Measurements from ENCODE around the gene ZKSCAN1.

ZKSCAN1 gene

DNA sequence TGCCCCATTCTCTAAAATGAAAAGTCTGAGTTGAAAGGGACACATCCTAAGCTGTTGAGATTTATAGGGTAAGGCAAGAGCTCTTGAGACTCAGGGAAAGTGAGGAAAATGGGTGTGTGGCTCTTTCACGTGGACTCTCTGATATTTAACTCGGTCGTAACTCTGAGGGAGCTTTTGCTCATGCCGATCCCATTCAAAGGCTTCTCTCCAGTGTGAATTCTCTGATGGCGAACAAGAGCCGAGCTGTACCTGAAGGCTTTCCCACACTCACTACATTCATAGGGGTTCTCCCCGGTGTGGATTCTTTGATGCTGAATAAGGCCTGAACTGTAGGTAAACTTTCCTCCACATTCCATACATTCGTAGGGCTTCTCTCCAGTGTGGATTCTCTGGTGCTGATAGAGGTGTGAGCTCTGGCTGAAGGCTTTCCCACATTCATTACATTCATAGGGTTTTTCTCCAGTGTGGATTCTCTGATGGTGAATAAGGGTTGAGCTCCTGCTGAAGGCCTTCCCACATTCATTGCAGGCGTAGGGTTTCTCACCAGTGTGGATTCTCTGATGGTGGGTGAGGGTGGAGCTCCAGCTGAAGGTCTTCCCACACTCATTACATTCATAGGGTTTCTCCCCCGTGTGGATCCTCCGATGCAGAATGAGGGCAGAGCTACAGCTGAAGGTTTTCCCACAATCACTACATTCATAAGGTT is 55.8 kb downstream of the ZKSCAN1 start:
- H3K4me3 ChIP-seq (ENCODE audit: low read length) = no peak overlapping the region
- no peak for DNase-seq (ENCODE audit: low read depth)
- TF ChIP-seq, protein P1, sequence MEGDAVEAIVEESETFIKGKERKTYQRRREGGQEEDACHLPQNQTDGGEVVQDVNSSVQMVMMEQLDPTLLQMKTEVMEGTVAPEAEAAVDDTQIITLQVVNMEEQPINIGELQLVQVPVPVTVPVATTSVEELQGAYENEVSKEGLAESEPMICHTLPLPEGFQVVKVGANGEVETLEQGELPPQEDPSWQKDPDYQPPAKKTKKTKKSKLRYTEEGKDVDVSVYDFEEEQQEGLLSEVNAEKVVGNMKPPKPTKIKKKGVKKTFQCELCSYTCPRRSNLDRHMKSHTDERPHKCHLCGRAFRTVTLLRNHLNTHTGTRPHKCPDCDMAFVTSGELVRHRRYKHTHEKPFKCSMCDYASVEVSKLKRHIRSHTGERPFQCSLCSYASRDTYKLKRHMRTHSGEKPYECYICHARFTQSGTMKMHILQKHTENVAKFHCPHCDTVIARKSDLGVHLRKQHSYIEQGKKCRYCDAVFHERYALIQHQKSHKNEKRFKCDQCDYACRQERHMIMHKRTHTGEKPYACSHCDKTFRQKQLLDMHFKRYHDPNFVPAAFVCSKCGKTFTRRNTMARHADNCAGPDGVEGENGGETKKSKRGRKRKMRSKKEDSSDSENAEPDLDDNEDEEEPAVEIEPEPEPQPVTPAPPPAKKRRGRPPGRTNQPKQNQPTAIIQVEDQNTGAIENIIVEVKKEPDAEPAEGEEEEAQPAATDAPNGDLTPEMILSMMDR (conservative IDR thresholded peaks at IDR 0.05; ENCODE audit: low read depth, low read length) = no peak

DNA sequence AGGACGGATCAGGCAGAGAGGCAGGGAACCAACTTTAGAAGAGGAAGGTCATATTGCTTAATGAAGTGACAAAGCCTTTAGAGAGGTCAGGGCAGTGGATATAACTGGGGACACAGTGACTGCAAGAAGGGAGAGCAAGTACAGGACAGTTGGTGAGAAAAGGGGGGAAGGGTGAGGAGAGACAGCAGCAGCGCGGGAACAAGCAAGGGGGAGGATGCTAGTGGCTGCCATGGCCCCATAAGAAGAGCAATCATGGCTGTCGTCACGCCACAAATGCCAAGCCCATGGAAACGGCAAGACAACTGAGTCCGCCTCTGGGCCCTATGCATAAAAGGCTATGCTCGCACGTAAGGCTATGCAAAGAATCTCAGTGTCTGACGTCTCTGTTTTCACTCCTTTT is 57.1 kb downstream of the ZKSCAN1 start:
- TF ChIP-seq, protein P1 (conservative IDR thresholded peaks at IDR 0.05; ENCODE audit: low read depth, low read length) = no peak
- H3K4me3 ChIP-seq (ENCODE audit: low read length) = no peak overlapping the region
- no peak for DNase-seq (ENCODE audit: low read depth)

DNA sequence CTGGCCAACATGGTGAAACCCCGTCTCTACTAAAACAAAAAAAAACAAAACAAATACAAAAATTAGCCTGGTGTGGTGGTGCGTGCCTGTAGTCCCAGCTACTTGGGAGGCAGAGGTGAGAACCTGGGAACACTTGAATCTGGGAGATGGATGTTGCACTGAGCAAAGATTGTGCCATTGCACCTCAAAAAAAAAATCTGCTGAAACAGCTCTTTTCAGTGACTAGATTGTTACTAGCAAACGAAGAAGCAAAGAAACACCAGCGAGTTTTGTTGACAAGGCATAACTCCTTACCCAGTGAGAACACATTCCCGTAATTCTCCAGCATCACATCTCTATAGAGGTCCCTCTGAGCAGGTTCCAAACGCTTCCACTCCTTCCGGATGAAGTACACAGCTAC is 59.4 kb downstream of the ZKSCAN1 start:
- no peak overlapping the region for H3K4me3 ChIP-seq (ENCODE audit: low read length)
- no peak for DNase-seq (ENCODE audit: low read depth)
- TF ChIP-seq, protein P1 (conservative IDR thresholded peaks at IDR 0.05; ENCODE audit: low read depth, low read length) = no peak

DNA sequence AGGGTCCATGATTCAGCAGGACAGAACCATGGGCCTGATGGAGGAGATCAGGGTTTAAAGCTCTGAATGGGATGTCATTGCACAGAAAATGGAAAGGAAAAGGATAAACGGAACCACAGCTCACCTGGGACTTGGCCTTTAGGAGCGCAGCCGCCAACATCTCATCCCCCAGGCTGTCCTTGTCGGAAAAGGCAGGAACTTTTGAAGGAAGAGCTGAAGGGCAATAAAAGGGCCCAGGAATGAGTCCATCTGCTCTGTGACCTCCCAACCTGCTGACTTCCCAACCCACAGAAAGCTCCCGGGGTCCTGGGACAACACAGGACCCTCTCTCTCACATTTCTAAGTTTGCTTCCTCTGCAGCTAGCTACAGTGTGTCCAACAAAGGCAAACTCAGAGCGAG is 60.0 kb downstream of the ZKSCAN1 start:
- TF ChIP-seq, protein P1 (conservative IDR thresholded peaks at IDR 0.05; ENCODE audit: low read depth, low read length) = no peak

DNA sequence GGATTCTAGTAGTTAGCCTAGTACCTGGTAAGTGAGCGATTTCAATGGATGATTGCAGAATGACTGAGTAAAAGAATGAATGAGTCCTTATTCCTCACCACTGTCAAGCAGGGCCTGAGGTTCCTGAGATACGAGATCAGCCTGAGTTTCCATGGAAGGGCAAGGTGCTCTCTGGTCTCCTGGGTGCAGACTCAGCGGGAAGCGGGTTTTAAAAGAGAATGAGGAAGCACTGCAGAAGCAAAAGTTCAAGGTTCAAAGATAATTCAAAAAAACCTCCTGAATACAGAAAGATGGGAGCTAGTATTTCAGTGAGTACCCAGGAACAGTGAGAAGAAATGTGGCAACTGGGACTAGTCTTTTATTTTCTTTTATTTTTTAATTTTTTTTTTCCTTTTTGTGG is 61.8 kb downstream of the ZKSCAN1 start:
- no peak overlapping the region for H3K4me3 ChIP-seq (ENCODE audit: low read length)
- TF ChIP-seq, protein P1 (conservative IDR thresholded peaks at IDR 0.05; ENCODE audit: low read depth, low read length) = no peak
- DNase-seq (ENCODE audit: low read depth) = no peak

More for the DNA sequence above, 60.0 kb downstream of the ZKSCAN1 start:
- H3K4me3 ChIP-seq (ENCODE audit: low read length) = no peak overlapping the region
- no peak for DNase-seq (ENCODE audit: low read depth)

DNA sequence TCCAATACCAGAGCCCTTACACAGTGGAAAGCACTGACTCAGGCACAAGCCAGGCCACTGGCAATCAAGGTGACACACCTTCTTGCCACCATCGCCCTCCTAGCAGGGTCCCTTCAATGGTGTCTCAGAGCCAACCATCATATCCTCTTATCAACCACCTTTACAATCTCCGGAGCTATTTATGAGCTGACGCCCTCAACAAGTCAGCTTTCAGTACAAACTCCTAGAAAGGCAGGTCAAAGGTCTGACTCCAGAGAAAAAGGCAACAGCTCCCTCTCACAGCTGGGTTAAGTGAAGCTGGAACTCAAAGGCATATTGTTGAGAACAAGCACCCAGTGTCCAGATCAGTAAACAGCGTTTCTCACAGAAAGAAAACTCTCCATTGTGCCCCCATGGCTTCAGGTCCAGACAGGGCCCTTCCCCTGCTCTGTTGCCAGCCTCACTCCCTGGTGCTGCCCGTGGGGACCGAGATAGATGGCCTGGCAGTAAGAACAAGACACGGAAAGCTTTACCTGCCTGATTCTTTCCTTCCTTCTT is 63.7 kb downstream of the ZKSCAN1 start:
- H3K4me3 ChIP-seq (ENCODE audit: low read length) = no peak overlapping the region
- TF ChIP-seq, protein P1 (conservative IDR thresholded peaks at IDR 0.05; ENCODE audit: low read depth, low read length) = no peak
- no peak for DNase-seq (ENCODE audit: low read depth)

DNA sequence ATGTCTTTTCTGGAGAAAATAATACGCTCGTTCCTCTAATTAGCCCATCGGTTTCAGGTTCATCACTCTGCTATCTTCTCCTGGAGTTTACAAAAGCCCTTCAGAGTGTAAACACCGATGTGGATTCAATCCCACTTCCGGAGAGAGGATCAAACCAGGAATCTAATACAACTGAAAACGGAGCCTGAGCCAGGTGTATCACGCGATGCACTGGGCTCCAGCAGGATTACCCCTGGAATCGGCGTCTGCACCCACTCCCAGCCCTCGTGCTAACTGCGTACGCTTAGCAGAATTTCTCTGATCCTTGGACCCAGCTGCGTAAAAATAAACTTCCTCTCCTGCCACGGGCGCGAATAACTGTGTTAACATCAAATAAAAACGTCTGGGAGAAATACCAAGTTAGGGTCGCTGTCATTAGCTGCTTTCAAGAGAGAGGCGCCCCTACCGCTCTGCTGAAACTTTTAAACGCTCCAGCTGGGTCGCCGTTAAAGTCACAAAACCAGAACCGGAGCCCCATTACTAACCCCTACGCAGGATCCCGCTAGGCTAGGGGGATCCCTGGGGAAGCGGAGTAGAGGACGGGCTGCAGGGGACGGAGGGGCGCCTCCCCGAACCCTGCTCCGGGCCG is 65.6 kb downstream of the ZKSCAN1 start:
- TF ChIP-seq, protein P1 (conservative IDR thresholded peaks at IDR 0.05; ENCODE audit: low read depth, low read length) = no peak
- H3K4me3 ChIP-seq (ENCODE audit: low read length) = peak overlapping the region; percentile 96
- DNase-seq (ENCODE audit: low read depth) = peak; percentile 30
